Fibroblast of the aortic adventitia (primary cell): ENCODE data around the gene ZNF80. TPM values are rescaled to one million over a fixed set of nuclear protein-coding genes. Genes with fewer than 3 reads are reported as not detected.

Experiments used
- DNase-seq: peaks from one replicate; pipeline ENCODE4 v3.0.0-alpha.2; 2010; ENCODE audit warnings: low read depth
- H3K4me3 ChIP-seq: 2 replicates; pipeline ENCODE4 v1.5.1; 2011; ENCODE audit warnings: low read depth, mild to moderate bottlenecking, control low read depth, low read length, moderate library complexity
- total RNA-seq: library from RNA; depleted of rRNA; stranded (reverse); fragments of >200 nt; gene quantifications from 2 replicates; pipeline ENCODE4 v1.2.3, GENCODE V29; 2012; ENCODE audit warnings: low replicate concordance
- TF ChIP-seq, protein P1 (sequence below): IDR thresholded peaks from 2 replicates; pipeline ENCODE4 v1.5.1; 2011; ENCODE audit warnings: mild to moderate bottlenecking, low read length, control low read depth, inconsistent platforms; ENCODE audit not compliant: insufficient read depth

Gene ZNF80
- total RNA-seq, 1 donor = not detected

DNA sequence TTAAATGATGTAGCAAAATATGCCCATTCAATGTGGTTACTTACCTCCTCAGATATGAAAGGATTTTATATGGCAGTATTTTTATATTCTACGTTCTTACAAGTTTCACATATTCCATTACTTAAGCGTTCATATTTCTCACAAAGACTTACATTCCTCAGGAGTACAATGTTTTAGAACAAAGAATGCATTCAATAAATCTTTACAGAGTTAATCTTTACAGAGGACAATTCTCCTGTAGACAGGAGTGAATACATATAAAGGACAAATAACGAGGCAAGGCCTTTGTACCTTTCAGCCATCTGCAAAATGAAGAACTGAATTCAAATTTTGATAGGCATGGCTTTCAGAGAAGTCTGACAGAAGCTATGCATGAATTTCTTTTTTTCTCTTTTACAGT, 1.9 kb downstream of the ZNF80 start:
- H3K4me3 ChIP-seq = no peak overlapping the region
- DNase-seq = no peak
- TF ChIP-seq, protein P1, sequence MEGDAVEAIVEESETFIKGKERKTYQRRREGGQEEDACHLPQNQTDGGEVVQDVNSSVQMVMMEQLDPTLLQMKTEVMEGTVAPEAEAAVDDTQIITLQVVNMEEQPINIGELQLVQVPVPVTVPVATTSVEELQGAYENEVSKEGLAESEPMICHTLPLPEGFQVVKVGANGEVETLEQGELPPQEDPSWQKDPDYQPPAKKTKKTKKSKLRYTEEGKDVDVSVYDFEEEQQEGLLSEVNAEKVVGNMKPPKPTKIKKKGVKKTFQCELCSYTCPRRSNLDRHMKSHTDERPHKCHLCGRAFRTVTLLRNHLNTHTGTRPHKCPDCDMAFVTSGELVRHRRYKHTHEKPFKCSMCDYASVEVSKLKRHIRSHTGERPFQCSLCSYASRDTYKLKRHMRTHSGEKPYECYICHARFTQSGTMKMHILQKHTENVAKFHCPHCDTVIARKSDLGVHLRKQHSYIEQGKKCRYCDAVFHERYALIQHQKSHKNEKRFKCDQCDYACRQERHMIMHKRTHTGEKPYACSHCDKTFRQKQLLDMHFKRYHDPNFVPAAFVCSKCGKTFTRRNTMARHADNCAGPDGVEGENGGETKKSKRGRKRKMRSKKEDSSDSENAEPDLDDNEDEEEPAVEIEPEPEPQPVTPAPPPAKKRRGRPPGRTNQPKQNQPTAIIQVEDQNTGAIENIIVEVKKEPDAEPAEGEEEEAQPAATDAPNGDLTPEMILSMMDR = no peak

DNA sequence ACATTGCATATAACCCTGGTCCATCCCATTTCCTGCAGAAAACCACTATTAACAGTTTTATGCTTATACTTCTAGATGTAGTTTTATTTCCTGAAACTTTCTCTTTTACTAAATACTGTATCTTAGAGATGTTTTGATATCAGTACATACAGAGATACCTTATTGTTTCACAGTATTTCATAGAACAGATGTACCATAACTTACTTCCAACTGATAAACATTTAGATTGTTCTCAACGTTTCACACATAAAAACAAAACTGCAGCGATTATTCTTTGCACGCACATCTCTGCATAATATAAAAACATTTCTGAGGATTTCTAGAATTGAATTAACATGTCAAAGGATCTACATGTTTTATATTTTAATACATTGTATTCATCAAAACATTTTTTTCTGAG, 2.6 kb downstream of the ZNF80 start:
- no peak for DNase-seq
- TF ChIP-seq, protein P1 = no peak
- H3K4me3 ChIP-seq = no peak overlapping the region

DNA sequence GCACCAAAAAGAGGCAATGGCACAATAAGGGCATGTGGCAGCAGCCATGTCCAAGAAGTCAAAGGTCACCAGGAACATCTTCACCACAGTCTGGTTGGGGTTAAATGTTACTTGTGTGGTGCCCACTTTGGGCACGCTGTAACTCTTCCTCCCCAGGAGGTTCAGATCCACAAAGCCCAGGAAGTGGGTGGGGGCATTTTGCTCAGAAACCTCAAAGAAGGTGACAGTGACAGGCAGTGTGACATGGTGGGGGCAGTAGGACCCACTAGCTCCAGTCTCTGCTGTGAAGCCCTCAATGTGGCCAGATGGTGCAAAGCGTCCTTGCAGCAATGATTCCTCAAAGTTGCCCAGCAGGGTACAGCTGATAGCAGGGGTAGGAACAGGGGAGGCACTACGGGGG, 5.8 kb downstream of the ZNF80 start:
- no peak for DNase-seq
- TF ChIP-seq, protein P1 = no peak

DNA sequence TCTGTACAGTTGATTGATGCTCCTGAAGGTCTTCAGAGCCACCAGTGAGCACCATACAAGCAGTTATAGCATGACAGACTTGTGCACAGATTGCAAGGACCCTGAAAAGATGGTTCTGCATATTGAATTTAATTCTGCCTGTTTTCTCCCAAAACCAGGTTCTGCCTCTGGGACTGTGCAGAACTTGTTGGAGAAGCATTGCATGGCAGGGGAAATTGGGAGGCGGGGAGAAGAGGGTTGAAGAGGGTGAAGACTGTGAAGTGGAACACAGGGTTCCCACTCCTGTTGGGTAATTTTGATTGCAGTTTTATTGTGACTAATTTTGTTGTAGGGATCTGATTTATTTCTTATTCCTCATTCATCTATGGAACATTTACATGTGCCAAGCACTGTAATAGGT, 10.3 kb downstream of the ZNF80 start:
- TF ChIP-seq, protein P1 = no peak
- no peak for DNase-seq
- H3K4me3 ChIP-seq = no peak overlapping the region

More for the DNA sequence above, 5.8 kb downstream of the ZNF80 start:
- no peak overlapping the region for H3K4me3 ChIP-seq

DNA sequence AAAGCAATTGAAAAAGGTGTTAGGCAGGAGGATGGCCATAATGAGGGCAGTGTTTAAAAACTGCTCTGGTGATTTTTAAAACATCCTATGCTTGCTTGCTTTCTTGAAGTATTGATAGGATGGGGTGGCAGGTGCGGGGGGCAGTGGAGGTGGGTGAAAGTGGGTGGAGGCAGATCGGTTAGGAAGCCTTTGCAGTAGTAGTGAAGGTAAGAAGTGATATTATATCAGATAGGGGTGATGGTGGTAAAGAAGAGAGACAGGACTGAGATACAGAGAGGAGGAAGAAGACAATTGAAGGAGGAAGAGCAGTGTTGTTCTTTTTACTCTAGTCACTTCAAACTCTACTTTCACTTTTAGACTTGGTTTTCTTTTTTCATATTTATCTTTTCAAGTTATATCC, 11.1 kb downstream of the ZNF80 start:
- no peak for DNase-seq
- TF ChIP-seq, protein P1 = no peak

DNA sequence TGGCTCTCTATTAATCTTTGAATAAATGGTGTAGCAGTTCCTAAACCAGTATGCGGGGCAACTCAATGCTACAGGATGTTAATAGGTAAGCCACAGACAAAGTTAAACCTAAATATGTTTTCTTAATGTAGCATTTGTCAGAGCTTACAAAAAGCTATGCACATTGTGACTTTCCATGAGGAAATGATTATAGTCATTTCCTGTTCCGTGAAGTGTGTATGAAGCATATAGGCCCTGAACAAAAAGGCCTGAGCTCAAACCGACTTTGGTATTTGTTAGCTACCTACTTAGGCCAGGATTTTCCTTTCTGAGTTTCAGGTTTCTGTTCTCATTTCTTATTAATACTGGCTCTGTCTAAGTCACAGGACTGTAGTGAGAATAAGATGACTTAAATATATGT, 14.2 kb downstream of the ZNF80 start:
- H3K4me3 ChIP-seq = no peak overlapping the region
- TF ChIP-seq, protein P1 = no peak
- DNase-seq = peak; percentile 40

More for the DNA sequence above, 11.1 kb downstream of the ZNF80 start:
- H3K4me3 ChIP-seq = no peak overlapping the region

DNA sequence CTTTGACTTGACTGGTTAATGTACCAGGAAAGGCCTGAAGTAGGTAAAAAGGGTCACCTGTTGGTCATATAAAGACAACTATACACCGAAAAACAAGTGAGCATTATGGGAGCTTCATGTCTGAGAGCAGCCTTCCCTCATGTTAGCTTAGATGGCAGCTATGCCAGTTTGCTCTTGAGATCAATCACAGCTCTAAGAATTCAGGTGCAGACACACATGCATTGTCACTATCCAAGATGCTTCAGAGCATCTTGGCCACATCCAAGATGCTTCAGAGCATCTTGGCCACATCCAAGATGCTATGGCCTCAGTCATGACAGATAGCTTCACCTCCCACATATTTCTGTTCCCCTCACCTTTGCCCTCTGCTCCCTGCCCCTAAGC, 15.5 kb downstream of the ZNF80 start:
- TF ChIP-seq, protein P1 = no peak
- DNase-seq = no peak
- H3K4me3 ChIP-seq = no peak overlapping the region
